Parathyroid adenoma (tissue), 2 donors: ENCODE measurements around the gene YOD1.

Source experiments
- H2AFZ ChIP-seq: fragments of 300-600 bp; sonication (generic); one replicate; pipeline ENCODE4 v1.7.0; 2017; ENCODE audit warnings: antibody characterized with exemption, mild to moderate bottlenecking
- H3K27ac ChIP-seq: fragments of 300-600 bp; sonication (generic); one replicate; pipeline ENCODE4 v1.7.0; 2017
- H3K27me3 ChIP-seq: fragments of 300-600 bp; sonication (generic); one replicate; pipeline ENCODE4 v1.7.0; 2017; ENCODE audit warnings: low read length; ENCODE audit not compliant: control insufficient read depth, insufficient read depth
- H3K36me3 ChIP-seq: fragments of 300-600 bp; sonication (generic); one replicate; pipeline ENCODE4 v1.7.0; 2017; ENCODE audit warnings: low read length; ENCODE audit not compliant: control insufficient read depth, insufficient read depth
- H3K4me1 ChIP-seq: fragments of 300-600 bp; sonication (generic); one replicate; pipeline ENCODE4 v1.7.0; 2017; ENCODE audit warnings: control low read depth
- H3K4me2 ChIP-seq: fragments of 300-600 bp; sonication (generic); one replicate; pipeline ENCODE4 v1.7.0; 2017; ENCODE audit warnings: low read length
- H3K4me3 ChIP-seq: fragments of 300-600 bp; sonication (generic); one replicate; pipeline ENCODE4 v1.7.0; 2017; ENCODE audit warnings: low read depth, low read length
- H3K79me2 ChIP-seq: fragments of 300-600 bp; sonication (generic); one replicate; pipeline ENCODE4 v1.7.0; 2017; ENCODE audit warnings: control low read depth
- H3K9ac ChIP-seq: fragments of 300-600 bp; sonication (generic); one replicate; pipeline ENCODE4 v1.7.0; 2017; ENCODE audit warnings: mild to moderate bottlenecking
- H3K9me3 ChIP-seq: fragments of 300-600 bp; sonication (generic); one replicate; pipeline ENCODE4 v1.7.0; 2017; ENCODE audit warnings: low read length; ENCODE audit not compliant: control insufficient read depth
- TF ChIP-seq, protein P1 (sequence below): fragments of 300-600 bp; sonication (generic); IDR thresholded peaks from one replicate; pipeline ENCODE4 v1.7.0; 2017; ENCODE audit warnings: antibody characterized with exemption, mild to moderate bottlenecking
- donor health status: primary hyperparathyroidism.

YOD1 gene

DNA sequence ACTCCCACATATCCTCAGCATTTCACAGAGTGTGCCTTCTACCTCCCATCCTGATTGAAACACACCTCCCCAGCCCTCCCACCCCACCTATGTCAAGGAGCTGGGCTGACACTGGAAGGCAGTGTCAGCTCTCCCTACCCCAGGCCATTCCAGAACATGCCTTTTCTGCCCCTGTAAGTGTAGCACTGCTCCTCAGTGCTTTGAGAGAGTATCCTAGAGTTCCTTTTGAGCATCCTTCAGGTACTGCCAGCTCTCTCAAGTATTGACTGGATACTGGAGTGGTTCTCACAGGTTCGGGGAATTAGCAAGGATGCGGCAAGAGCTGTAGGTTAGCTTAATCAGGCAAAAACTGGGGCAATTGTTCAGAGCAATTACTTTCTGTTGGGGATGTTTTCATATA lies 40.3 kb downstream of the YOD1 start:
- Histone ChIP-seq H3K4me2 (no peak overlapping the region), H3K4me1 (no peaks in the 10 kb centered on the region), H2AFZ (no peak overlapping the region), H3K4me3 (no peak overlapping the region), H3K27ac (no peak overlapping the region), H3K9ac (no peak overlapping the region), H3K9me3 (no peaks in the 10 kb centered on the region), H3K36me3 (no peaks in the 10 kb centered on the region), H3K79me2 (no peaks in the 10 kb centered on the region), H3K27me3 (no peaks in the 10 kb centered on the region)
- TF ChIP-seq, protein P1, sequence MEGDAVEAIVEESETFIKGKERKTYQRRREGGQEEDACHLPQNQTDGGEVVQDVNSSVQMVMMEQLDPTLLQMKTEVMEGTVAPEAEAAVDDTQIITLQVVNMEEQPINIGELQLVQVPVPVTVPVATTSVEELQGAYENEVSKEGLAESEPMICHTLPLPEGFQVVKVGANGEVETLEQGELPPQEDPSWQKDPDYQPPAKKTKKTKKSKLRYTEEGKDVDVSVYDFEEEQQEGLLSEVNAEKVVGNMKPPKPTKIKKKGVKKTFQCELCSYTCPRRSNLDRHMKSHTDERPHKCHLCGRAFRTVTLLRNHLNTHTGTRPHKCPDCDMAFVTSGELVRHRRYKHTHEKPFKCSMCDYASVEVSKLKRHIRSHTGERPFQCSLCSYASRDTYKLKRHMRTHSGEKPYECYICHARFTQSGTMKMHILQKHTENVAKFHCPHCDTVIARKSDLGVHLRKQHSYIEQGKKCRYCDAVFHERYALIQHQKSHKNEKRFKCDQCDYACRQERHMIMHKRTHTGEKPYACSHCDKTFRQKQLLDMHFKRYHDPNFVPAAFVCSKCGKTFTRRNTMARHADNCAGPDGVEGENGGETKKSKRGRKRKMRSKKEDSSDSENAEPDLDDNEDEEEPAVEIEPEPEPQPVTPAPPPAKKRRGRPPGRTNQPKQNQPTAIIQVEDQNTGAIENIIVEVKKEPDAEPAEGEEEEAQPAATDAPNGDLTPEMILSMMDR, result no peak

DNA sequence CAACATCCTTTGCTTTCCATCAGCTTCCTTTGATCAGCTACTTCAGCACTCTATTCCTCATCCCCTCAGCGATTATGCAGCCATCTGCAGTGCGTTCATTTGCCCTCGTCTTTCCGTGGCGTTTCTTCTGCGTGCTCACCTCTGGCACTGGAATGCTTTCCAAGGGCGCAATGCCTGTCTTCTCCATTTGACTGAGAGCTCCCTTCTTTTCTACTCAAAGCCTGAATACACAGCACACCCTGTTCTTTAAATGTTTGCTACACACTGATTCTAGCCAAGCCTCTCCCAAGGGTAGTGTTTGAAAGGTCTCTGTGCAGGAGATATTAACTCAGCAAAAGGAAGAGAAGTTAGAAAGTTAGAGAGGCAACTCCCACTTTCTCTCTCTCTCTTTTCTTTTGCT lies 41.1 kb downstream of the YOD1 start:
- TF ChIP-seq, protein P1, result no peak
- H3K27me3 ChIP-seq, result no peaks in the 10 kb centered on the region
- H3K4me2 ChIP-seq, result no peak overlapping the region
- H3K4me1 ChIP-seq, result no peaks in the 10 kb centered on the region
- H3K79me2 ChIP-seq, result no peaks in the 10 kb centered on the region
- no peak overlapping the region for H3K4me3 ChIP-seq
- H3K36me3 ChIP-seq, result no peaks in the 10 kb centered on the region
- no peaks in the 10 kb centered on the region for H3K9me3 ChIP-seq
- no peak overlapping the region for H3K27ac ChIP-seq
- H3K9ac ChIP-seq, result no peak overlapping the region
- no peak overlapping the region for H2AFZ ChIP-seq

DNA sequence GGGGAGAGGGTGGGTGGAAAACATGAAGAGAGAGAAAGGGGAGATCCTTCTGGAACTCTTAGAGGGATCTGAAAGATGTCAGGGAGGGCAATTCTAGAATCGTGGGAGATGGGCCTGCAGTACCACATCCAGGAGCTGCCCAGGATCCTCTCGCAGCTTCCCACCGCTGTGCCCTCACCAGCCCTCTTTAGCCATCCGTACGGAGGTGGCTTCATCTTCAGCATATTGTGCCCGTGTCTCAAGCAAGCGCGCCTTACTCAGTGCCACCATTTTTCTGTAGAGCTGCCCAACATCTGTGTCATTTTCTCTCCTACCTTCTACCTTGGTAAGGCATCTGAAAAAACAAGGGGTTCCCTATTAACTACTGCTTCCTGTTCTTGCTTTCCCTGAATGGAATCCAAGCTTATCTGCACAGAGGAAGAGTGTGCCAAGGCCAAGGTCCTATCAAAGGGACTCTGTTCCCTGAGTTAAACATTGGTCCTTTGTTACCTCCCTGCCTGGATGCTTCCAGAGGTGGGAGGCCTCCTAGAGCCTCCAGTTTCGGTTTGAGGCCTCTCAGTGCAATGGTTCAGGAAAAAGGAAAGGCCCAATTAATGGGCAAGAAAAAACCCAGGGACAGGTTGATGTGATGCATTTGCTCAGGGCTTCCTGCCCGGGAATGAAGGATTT lies 41.7 kb downstream of the YOD1 start:
- Histone ChIP-seq H3K4me2 (no peak overlapping the region), H3K4me1 (no peaks in the 10 kb centered on the region), H3K9me3 (no peaks in the 10 kb centered on the region), H3K27ac (no peak overlapping the region), H3K36me3 (no peaks in the 10 kb centered on the region), H2AFZ (no peak overlapping the region), H3K4me3 (no peak overlapping the region), H3K27me3 (no peaks in the 10 kb centered on the region), H3K9ac (no peak overlapping the region), H3K79me2 (no peaks in the 10 kb centered on the region)
- TF ChIP-seq, protein P1, result no peak

DNA sequence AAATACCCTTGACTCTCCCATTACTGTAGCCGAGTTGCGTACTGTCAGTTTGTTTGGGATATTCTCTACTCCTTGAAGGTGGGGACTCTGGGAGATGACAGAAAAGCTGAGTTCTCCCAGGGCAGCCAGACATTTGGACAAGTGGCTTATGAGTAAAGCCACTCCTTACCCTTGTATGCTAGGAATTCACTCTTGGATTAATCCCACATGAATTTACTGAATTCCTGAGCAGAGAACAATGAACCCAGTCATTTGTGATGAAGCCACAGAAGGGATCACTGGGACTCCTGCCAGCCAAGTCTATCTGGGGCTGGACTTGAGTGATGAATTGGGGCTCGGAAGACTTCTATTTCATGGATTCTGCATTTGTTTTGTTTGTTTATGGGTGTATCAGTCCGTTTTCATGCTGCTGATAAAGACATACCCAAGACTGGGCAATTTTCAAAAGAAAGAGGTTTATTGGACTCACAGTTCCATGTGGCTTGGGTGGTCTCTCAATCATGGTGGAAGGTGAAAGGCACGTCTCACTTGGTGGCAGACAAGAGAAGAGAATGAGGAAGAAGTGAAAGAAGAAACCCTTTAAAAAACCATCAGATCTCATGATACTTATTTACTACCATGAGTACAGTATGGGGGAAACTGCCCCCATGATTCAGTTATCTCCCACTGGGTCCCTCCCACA lies 43.5 kb downstream of the YOD1 start:
- no peaks in the 10 kb centered on the region for H3K4me1 ChIP-seq
- H3K79me2 ChIP-seq, result no peaks in the 10 kb centered on the region
- no peak overlapping the region for H3K4me3 ChIP-seq
- H3K27ac ChIP-seq, result no peak overlapping the region
- TF ChIP-seq, protein P1, result no peak
- no peak overlapping the region for H3K4me2 ChIP-seq
- H2AFZ ChIP-seq, result no peak overlapping the region
- no peaks in the 10 kb centered on the region for H3K9me3 ChIP-seq
- no peak overlapping the region for H3K9ac ChIP-seq
- H3K27me3 ChIP-seq, result no peaks in the 10 kb centered on the region
- H3K36me3 ChIP-seq, result no peaks in the 10 kb centered on the region

DNA sequence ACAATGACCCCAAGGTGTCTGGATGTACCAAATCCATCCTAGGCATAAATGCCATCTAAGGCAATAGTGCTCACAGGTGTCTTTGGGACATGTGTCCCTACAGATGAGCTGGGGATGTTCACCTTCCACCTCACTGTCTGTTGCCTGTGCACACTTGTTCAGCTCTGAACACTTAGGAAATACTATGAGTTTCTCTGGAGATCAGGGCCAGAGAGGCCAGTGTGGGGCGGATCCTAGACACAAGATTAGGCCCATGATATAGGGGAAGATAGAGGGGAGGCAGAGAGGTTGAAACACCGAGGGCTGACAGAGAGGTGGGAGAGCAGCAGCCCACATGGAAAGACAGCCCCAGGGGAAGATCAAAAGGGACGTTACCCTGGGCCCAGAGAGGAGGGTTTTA lies 44.1 kb downstream of the YOD1 start:
- Histone ChIP-seq H3K9me3 (no peaks in the 10 kb centered on the region), H3K27ac (no peak overlapping the region), H3K79me2 (no peaks in the 10 kb centered on the region), H3K4me1 (no peaks in the 10 kb centered on the region), H3K9ac (no peak overlapping the region), H2AFZ (no peak overlapping the region), H3K4me2 (no peak overlapping the region), H3K27me3 (no peaks in the 10 kb centered on the region), H3K4me3 (no peak overlapping the region), H3K36me3 (no peaks in the 10 kb centered on the region)
- TF ChIP-seq, protein P1, result no peak
